ENCODE measurements around the gene NOS1AP. TPM values are rescaled to one million over a fixed set of nuclear protein-coding genes. Genes with fewer than 3 reads are reported as not detected.

The NOS1AP gene
- total RNA-seq, 1 donor from 2014 or later = 0.79 TPM

DNA sequence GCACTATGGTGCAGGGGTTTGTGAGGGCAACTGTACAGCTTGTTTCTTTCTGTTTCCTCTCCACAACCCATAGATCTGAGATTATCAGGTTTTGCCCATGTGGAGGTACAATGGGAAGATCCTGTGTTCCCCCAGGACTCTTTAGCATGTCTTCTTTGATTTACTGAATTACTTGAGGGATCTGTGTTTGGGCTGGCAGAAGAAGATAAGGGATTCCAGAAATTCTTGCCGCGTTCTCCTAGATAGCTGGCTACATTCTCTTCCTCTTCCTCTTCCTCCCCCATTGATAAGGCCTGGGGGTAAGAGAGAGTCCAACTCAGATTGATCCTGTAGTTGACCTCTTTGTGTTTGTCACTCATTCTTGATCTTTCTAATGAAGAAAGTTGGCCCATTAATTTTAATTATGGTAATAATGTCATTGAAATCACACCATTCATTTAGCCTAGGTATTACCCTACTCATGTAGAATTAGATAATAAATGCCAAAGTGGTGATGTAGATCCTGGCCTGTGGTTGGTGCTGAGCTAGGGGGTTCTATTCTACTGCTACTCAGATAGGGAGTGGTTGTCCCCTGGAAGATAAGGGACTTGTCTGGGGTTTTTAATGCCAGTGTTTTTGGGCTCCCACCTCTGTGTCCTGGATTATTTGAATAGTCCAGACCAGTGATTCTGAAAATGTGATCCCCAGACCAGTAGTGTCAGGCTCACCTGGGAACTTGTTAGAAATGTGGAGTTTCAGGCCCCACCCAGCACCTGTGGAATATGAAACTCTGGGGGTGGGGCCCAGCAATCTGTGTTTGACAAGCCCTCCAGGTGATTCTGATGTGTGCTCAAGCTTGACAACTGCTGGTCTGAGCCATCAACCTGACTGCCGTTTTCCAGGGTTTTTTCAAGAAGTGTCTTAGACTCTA, 122.2 kb downstream of the NOS1AP start:
- no peak for DNase-seq (ENCODE audit: low read depth)
- H3K36me3 ChIP-seq (ENCODE audit: control insufficient read depth, insufficient read depth, low read length) = no peaks in the 10 kb centered on the region
- TF ChIP-seq, protein P1, sequence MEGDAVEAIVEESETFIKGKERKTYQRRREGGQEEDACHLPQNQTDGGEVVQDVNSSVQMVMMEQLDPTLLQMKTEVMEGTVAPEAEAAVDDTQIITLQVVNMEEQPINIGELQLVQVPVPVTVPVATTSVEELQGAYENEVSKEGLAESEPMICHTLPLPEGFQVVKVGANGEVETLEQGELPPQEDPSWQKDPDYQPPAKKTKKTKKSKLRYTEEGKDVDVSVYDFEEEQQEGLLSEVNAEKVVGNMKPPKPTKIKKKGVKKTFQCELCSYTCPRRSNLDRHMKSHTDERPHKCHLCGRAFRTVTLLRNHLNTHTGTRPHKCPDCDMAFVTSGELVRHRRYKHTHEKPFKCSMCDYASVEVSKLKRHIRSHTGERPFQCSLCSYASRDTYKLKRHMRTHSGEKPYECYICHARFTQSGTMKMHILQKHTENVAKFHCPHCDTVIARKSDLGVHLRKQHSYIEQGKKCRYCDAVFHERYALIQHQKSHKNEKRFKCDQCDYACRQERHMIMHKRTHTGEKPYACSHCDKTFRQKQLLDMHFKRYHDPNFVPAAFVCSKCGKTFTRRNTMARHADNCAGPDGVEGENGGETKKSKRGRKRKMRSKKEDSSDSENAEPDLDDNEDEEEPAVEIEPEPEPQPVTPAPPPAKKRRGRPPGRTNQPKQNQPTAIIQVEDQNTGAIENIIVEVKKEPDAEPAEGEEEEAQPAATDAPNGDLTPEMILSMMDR (IDR thresholded peaks at IDR 0.05; ENCODE audit: insufficient read depth, low read length, poor library complexity, severe bottlenecking) = no peak

DNA sequence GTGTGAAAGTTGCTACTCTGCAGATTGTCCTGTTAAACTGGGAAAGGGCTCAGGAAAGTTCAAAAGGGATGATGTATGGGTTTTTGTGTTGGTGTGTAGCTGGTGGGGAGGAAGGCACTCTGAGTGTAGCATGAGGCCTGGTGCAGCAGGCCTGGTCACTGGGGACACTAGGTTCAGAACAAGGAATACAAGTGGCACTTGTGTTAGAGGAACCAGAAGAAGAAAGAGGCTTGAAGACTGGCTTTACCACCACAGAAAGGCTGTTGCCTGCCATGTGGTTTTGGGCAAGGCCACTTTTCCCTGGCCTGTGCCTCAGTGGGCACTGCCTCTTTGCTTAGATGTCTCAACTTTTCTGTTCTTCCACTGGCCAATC, 122.8 kb downstream of the NOS1AP start:
- no peak for DNase-seq (ENCODE audit: low read depth)
- TF ChIP-seq, protein P1 (IDR thresholded peaks at IDR 0.05; ENCODE audit: insufficient read depth, low read length, poor library complexity, severe bottlenecking) = no peak
- no peaks in the 10 kb centered on the region for H3K27me3 ChIP-seq (ENCODE audit: control insufficient read depth, insufficient read depth, low read length)
- H3K36me3 ChIP-seq (ENCODE audit: control insufficient read depth, insufficient read depth, low read length) = no peaks in the 10 kb centered on the region
- no peak overlapping the region for H3K4me3 ChIP-seq (ENCODE audit: low read depth, low read length)

More for the DNA sequence above, 122.2 kb downstream of the NOS1AP start:
- Histone ChIP-seq H3K27me3 (ENCODE audit: control insufficient read depth, insufficient read depth, low read length) (no peaks in the 10 kb centered on the region), H3K4me3 (ENCODE audit: low read depth, low read length) (no peak overlapping the region)

DNA sequence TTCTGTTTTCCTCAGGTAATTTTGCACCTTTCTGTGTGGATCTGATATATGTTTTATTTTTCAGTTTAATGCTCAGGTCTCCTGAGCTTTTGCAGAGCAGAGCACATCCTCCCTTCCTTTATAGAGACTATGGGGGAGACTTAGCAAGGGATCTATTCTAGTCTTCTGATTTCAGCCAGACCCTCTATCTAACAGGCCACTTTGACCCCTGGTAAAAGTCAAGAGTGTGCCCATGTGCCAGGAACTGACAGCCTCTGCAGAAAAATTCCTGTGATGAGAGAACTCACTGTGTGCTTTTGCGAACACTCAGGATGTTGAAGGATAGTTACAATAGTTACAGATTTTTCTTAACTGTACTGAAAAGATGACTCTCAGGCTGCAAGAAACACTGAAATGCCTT, 123.3 kb downstream of the NOS1AP start:
- Histone ChIP-seq H3K27me3 (ENCODE audit: control insufficient read depth, insufficient read depth, low read length) (no peaks in the 10 kb centered on the region), H3K36me3 (ENCODE audit: control insufficient read depth, insufficient read depth, low read length) (no peaks in the 10 kb centered on the region), H3K4me3 (ENCODE audit: low read depth, low read length) (no peak overlapping the region)
- DNase-seq (ENCODE audit: low read depth) = no peak
- TF ChIP-seq, protein P1 (IDR thresholded peaks at IDR 0.05; ENCODE audit: insufficient read depth, low read length, poor library complexity, severe bottlenecking) = no peak

DNA sequence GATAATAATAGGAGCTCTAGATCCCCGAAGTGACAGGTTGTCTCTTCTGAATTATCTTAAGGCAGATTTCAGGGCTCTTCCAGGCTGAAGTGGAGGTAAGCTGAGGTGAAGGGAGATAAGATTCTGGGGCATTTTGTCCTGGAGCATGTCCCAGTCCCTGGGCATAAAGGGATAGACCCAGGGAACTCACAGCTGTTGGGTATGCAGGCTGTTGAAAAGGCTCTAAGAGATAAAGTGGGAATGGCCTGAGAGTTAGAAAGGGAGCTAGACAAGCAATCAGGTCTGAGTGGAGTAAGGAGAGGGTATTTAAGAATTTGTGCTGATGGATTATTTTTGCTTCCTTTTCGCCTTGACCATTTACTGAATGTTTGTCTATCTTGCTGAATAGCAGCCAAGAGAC, 123.7 kb downstream of the NOS1AP start:
- H3K36me3 ChIP-seq (ENCODE audit: control insufficient read depth, insufficient read depth, low read length) = no peaks in the 10 kb centered on the region
- H3K4me3 ChIP-seq (ENCODE audit: low read depth, low read length) = no peak overlapping the region
- no peaks in the 10 kb centered on the region for H3K27me3 ChIP-seq (ENCODE audit: control insufficient read depth, insufficient read depth, low read length)
- no peak for DNase-seq (ENCODE audit: low read depth)
- TF ChIP-seq, protein P1 (IDR thresholded peaks at IDR 0.05; ENCODE audit: insufficient read depth, low read length, poor library complexity, severe bottlenecking) = no peak

DNA sequence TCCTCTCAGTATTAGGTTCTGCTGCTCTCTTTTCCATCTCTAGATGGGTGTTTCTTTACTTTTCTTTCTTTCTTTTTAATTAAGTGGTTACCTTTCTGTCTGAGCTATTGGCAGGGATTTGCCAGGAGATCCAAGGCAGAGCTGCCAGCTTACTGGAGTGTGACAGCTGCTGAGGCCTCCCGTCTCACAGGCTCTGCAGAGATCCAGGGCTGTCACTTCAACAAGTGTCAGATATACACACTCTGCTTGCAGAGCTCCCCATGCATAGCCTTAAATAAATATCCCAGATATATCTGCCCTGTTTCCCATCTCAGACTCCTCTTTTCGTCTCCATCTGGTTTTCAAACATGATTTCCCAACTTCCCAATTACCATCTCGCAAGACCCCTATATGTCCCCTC, 124.3 kb downstream of the NOS1AP start:
- H3K4me3 ChIP-seq (ENCODE audit: low read depth, low read length) = no peak overlapping the region
- DNase-seq (ENCODE audit: low read depth) = no peak
- no peaks in the 10 kb centered on the region for H3K36me3 ChIP-seq (ENCODE audit: control insufficient read depth, insufficient read depth, low read length)
- no peaks in the 10 kb centered on the region for H3K27me3 ChIP-seq (ENCODE audit: control insufficient read depth, insufficient read depth, low read length)
- TF ChIP-seq, protein P1 (IDR thresholded peaks at IDR 0.05; ENCODE audit: insufficient read depth, low read length, poor library complexity, severe bottlenecking) = no peak

Measured in kidney epithelial cell (primary cell).